SU-DHL-6 (cell line): ENCODE results near the gene ARHGEF1.

Experiments
- EZH2phosphoT487 ChIP-seq: fragments of 200-600 bp; sonication (generic), shearing (Covaris generic); conservative IDR thresholded peaks from 2 replicates; pipeline ENCODE4 v1.6.1; 2018; ENCODE audit warnings: mild to moderate bottlenecking, antibody characterized with exemption, low read length, moderate library complexity, mixed read lengths
- TF ChIP-seq, protein P1 (sequence below): fragments of 200-600 bp; sonication (generic); IDR thresholded peaks from one replicate; pipeline ENCODE4 v1.5.1; 2017; ENCODE audit warnings: antibody characterized with exemption, mild to moderate bottlenecking, low read length, moderate library complexity; ENCODE audit not compliant: insufficient read depth, poor library complexity, severe bottlenecking

DNA sequence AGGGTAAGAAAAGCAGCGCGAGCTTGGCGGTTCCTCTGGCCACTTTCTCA, 38.2 kb upstream of the ARHGEF1 start, which contains the start of gene DMRTC2:
- TF ChIP-seq, protein P1, sequence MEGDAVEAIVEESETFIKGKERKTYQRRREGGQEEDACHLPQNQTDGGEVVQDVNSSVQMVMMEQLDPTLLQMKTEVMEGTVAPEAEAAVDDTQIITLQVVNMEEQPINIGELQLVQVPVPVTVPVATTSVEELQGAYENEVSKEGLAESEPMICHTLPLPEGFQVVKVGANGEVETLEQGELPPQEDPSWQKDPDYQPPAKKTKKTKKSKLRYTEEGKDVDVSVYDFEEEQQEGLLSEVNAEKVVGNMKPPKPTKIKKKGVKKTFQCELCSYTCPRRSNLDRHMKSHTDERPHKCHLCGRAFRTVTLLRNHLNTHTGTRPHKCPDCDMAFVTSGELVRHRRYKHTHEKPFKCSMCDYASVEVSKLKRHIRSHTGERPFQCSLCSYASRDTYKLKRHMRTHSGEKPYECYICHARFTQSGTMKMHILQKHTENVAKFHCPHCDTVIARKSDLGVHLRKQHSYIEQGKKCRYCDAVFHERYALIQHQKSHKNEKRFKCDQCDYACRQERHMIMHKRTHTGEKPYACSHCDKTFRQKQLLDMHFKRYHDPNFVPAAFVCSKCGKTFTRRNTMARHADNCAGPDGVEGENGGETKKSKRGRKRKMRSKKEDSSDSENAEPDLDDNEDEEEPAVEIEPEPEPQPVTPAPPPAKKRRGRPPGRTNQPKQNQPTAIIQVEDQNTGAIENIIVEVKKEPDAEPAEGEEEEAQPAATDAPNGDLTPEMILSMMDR, result no peak
- TF ChIP-seq EZH2phosphoT487, result no peak
